NT2/D1 (cell line): ENCODE measurements around the gene BTNL3.

Source experiments
- DNase-seq: peaks from one replicate; pipeline ENCODE4 v3.0.0-alpha.2; 2011; ENCODE audit warnings: low read depth, low spot score
- H3K27me3 ChIP-seq: 2 replicates; pipeline ENCODE4 v1.6.0; 2011; ENCODE audit warnings: mild to moderate bottlenecking; ENCODE audit not compliant: insufficient read length, insufficient read depth
- H3K36me3 ChIP-seq: 2 replicates; pipeline ENCODE4 v1.6.1; 2011; ENCODE audit warnings: mild to moderate bottlenecking, low read length, mixed read lengths; ENCODE audit not compliant: insufficient read depth, insufficient read length
- H3K4me1 ChIP-seq: 2 replicates; pipeline ENCODE4 v1.5.1; 2011; ENCODE audit not compliant: insufficient read depth, insufficient read length
- H3K4me3 ChIP-seq: 2 replicates; pipeline ENCODE4 v1.5.1; 2011; ENCODE audit warnings: low read depth; ENCODE audit not compliant: insufficient read length
- H3K9ac ChIP-seq: 2 replicates; pipeline ENCODE4 v1.6.0; 2011; ENCODE audit warnings: low read depth; ENCODE audit not compliant: insufficient read length
- H3K9me3 ChIP-seq: 2 replicates; pipeline ENCODE4 v1.5.1; 2011; ENCODE audit warnings: mild to moderate bottlenecking, low read length; ENCODE audit not compliant: insufficient read depth
- SUZ12 ChIP-seq: IDR thresholded peaks from 2 replicates; pipeline ENCODE4 v1.6.1; 2011; ENCODE audit not compliant: insufficient read length, insufficient read depth; ENCODE audit errors: extremely low read depth
- YY1 ChIP-seq: IDR thresholded peaks from 2 replicates; pipeline ENCODE4 v1.6.1; 2011; ENCODE audit not compliant: insufficient read length, insufficient read depth
- ZNF274 ChIP-seq: IDR thresholded peaks from 2 replicates; pipeline ENCODE4 v1.6.1; 2011; ENCODE audit warnings: mild to moderate bottlenecking, low read depth, low read length

The BTNL3 gene

DNA sequence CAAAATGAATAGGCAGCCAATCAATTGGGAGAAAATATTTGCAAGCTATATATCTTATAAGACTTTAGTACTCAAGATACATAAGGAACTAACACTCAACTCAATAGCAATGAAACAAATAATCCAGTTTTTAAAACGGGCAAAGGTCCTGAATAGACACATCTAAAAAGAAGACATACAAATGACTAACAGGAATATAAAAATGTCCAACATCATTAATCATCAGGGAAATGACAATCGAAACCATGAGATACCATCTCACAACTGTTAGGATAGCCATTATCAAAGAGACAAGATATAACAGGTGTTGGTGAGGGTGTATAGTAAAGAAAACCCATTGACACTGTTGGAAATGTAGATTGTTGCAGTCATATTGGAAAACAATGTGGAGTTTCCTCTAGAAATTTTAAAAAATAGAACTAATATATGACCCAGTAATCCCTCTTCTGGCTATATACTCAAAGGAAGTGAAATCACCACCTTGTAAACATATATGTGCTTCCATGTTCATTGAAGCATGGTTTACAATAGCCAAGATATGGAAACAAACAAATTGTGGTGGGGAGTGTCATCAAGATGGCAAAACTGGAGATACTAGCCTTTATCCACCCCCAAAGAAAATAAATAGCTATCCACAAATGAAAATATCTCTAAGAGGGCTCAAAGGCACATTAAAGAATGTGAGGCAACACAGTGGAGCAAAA, 13.9 kb upstream of the BTNL3 start:
- Histone ChIP-seq H3K9ac (no peak overlapping the region), H3K27me3 (no peaks in the 10 kb centered on the region), H3K9me3 (peaks cover 20% of the 10 kb centered on the region; the same call in 1 of the 2 replicates), H3K4me3 (no peak overlapping the region), H3K36me3 (no peaks in the 10 kb centered on the region), H3K4me1 (no peaks in the 10 kb centered on the region)
- DNase-seq = no peak
- no peak for TF ChIP-seq SUZ12
- no peak for TF ChIP-seq YY1
- TF ChIP-seq ZNF274 = no peak

GRCh38 chr5:180975338-180975737, 13.3 kb upstream of the BTNL3 start:
- H3K27me3 ChIP-seq = no peaks in the 10 kb centered on the region

GRCh38 chr5:180976518-180976917, 12.1 kb upstream of the BTNL3 start:
- Histone ChIP-seq H3K4me3 (no peak overlapping the region), H3K9ac (no peak overlapping the region), H3K27me3 (no peaks in the 10 kb centered on the region), H3K4me1 (no peaks in the 10 kb centered on the region), H3K36me3 (no peaks in the 10 kb centered on the region), H3K9me3 (peaks cover 8% of the 10 kb centered on the region; the same call in 1 of the 2 replicates)
- DNase-seq = no peak
- TF ChIP-seq YY1 (no peak), ZNF274 (no peak), SUZ12 (no peak)

More at GRCh38 chr5:180975338-180975737, 13.3 kb upstream of the BTNL3 start:
- Histone ChIP-seq H3K36me3 (no peaks in the 10 kb centered on the region), H3K9ac (no peak overlapping the region), H3K4me3 (no peak overlapping the region), H3K4me1 (no peaks in the 10 kb centered on the region), H3K9me3 (peaks cover 14% of the 10 kb centered on the region; the same call in 1 of the 2 replicates)
- no peak for DNase-seq
- no peak for TF ChIP-seq SUZ12
- TF ChIP-seq ZNF274 = no peak
- no peak for TF ChIP-seq YY1

GRCh38 chr5:180977852-180978251, 10.8 kb upstream of the BTNL3 start:
- no peak for DNase-seq
- no peaks in the 10 kb centered on the region for H3K4me1 ChIP-seq
- no peak overlapping the region for H3K9ac ChIP-seq
- peaks cover 8% of the 10 kb centered on the region; the same call in 1 of the 2 replicates for H3K9me3 ChIP-seq
- no peak for TF ChIP-seq ZNF274
- no peak for TF ChIP-seq YY1
- no peak for TF ChIP-seq SUZ12
- no peaks in the 10 kb centered on the region for H3K27me3 ChIP-seq
- H3K4me3 ChIP-seq = no peak overlapping the region
- no peaks in the 10 kb centered on the region for H3K36me3 ChIP-seq

DNA sequence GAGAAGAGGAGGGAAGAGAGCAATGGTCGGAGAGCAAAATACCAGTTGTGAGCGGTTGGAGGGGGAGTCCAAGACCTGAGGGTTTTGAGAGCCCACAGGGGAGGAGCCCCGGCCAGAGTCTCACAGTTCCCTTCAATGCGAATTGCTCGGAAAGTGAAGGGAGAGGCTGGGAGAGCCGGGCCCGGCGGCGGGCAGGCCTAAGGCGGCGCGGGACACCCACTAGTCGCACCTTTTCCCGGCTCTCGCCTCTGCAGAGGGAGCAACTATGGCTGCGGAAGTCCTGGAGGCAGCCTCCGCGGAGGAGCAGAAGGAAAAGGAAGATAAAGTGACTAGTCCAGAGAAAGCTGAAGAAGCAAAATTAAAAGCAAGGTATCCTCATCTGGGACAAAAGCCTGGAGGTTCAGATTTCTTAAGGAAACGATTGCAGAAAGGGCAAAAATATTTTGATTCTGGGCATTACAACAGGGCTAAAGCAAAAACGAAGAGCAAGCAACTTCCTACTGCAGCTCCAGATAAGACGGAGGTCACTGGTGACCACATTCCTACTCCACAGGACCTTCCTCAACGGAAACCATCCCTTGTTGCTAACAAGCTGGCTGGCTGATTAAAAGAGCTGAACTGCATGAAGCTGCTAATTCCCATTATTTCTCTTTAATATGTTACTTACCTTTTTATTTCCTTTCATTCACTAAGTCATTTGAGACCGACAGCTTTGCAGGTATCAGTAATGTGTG, 6.5 kb upstream of the BTNL3 start:
- no peaks in the 10 kb centered on the region for H3K36me3 ChIP-seq
- H3K9ac ChIP-seq = no peak overlapping the region
- no peak for DNase-seq
- H3K4me1 ChIP-seq = no peaks in the 10 kb centered on the region
- TF ChIP-seq YY1 (no peak), SUZ12 (no peak), ZNF274 (no peak)
- no peak overlapping the region for H3K4me3 ChIP-seq
- no peaks in the 10 kb centered on the region for H3K27me3 ChIP-seq
- H3K9me3 ChIP-seq = 0 out of 2 replicates have a peak, but pooled peaks cover 4% of the 10 kb centered on the region

- Histone ChIP-seq H3K4me1 (no peaks in the 10 kb centered on the region), H3K4me3 (no peak overlapping the region), H3K27me3 (no peaks in the 10 kb centered on the region), H3K9me3 (0 out of 2 replicates have a peak, but pooled peaks cover 4% of the 10 kb centered on the region), H3K9ac (no peak overlapping the region), H3K36me3 (no peaks in the 10 kb centered on the region)
- DNase-seq = no peak
- TF ChIP-seq YY1 = no peak
- no peak for TF ChIP-seq SUZ12
- TF ChIP-seq ZNF274 = no peak
Observed at GRCh38 chr5:180988016-180988415, 630 bp upstream of the BTNL3 start.

DNA sequence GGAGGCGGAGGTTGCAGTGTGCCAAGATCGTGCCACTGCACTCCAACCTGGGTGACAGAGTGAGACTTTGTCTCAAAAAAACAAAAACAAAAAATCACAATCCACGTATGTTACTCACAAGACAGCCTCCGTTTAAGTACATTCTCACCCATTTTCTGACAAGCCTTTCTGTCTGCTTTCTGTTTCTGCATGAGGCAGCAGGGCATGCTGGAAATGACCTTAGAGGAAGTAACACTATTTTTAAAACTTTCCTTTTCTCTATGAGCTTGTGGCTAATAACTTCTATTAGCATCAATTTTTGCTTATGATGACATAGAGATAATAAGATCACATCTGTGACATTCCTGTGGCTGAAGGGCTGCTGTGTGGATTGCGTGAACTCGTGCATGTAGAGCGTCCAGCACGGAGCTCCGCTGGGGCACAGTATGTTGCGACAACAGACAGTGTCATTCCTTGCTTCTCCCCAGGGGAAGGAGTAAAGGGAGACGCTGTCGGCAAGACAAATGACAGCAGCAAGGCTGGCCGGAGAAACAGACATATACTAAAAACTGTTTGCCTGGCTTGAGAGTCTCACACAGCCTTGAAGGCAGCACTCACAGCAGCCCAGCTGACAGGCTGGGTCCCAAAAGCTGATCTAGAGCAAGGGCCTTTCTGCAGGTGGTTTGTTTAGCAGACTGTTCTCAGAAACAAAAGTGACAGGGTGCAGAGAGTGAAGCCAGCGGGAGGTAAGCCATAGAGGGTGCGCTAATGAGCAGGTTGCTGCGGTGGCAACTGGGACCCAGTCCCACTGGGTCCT, 1.6 kb downstream of the BTNL3 start:
- no peak for TF ChIP-seq SUZ12
- no peak for TF ChIP-seq ZNF274
- Histone ChIP-seq H3K9ac (no peak overlapping the region), H3K4me1 (no peaks in the 10 kb centered on the region), H3K9me3 (0 out of 2 replicates have a peak, but pooled peaks cover 4% of the 10 kb centered on the region), H3K27me3 (no peaks in the 10 kb centered on the region), H3K4me3 (no peak overlapping the region), H3K36me3 (no peaks in the 10 kb centered on the region)
- no peak for DNase-seq
